Measurements from ENCODE around the gene C10orf90.

- no peak for TF ChIP-seq CTCF (conservative IDR thresholded peaks at IDR 0.05)
- no peak for TF ChIP-seq EZH2 (IDR thresholded peaks at IDR 0.05; ENCODE audit: low read depth)
Observed at GRCh38 chr10:126509182-126509581, 161.3 kb downstream of the C10orf90 start.

Measured in PC-9 (cell line).